CD14-positive monocyte (primary cell): ENCODE measurements around the gene ATP6AP1. TPM values are rescaled to one million over a fixed set of nuclear protein-coding genes. Genes with fewer than 3 reads are reported as not detected.

Source experiments
- DNase-seq, 3 donors: peaks; one replicate each; pipeline ENCODE4 v3.0.0-alpha.2; 2011 to 2022
- H2AFZ ChIP-seq: 2 replicates; pipeline ENCODE4 v1.6.0; 2012; ENCODE audit warnings: mild to moderate bottlenecking, low read depth, low read length, inconsistent platforms; ENCODE audit not compliant: insufficient read depth, poor library complexity, severe bottlenecking
- H3K27ac ChIP-seq, 2 donors: 1 replicate in 1 of 2; 2 replicates in 1 of 2; pipeline ENCODE4 v1.5.1; 2012 to 2013; ENCODE audit warnings: low read length in 2 of 2, control low read depth in 1 of 2, inconsistent platforms in 1 of 2, low read depth in 1 of 2, mild to moderate bottlenecking in 1 of 2
- H3K27me3 ChIP-seq, 2 donors: one replicate each; pipeline versions ENCODE4 v1.6.0 to v1.6.1; 2011 to 2013; ENCODE audit warnings: low read length in 2 of 2; ENCODE audit not compliant: control insufficient read depth in 2 of 2, insufficient read depth in 2 of 2
- H3K36me3 ChIP-seq, 2 donors: replicated peaks in 1 of 2; 1 replicate in 1 of 2; 2 replicates in 1 of 2; pipeline versions ENCODE4 v1.5.1 to v1.6.1; 2012 to 2013; ENCODE audit warnings: low read length in 2 of 2, control low read depth in 1 of 2, inconsistent platforms in 1 of 2, mild to moderate bottlenecking in 1 of 2; ENCODE audit not compliant: insufficient read depth in 2 of 2, control insufficient read depth in 1 of 2
- H3K4me1 ChIP-seq, 2 donors: 1 replicate in 1 of 2; 2 replicates in 1 of 2; pipeline versions ENCODE4 v1.5.1 to v1.6.1; 2012 to 2013; ENCODE audit warnings: low read length in 2 of 2, control low read depth in 1 of 2, inconsistent platforms in 1 of 2, mild to moderate bottlenecking in 1 of 2, moderate library complexity in 1 of 2; ENCODE audit not compliant: insufficient read depth in 2 of 2, control insufficient read depth in 1 of 2
- H3K4me2 ChIP-seq: replicated peaks from 2 replicates; pipeline ENCODE3; 2012; ENCODE audit warnings: low read length, moderate library complexity, mild to moderate bottlenecking; ENCODE audit not compliant: poor library complexity, severe bottlenecking; ENCODE audit errors: extremely low read depth
- H3K4me3 ChIP-seq, 3 experiments: fragments of 200-600 bp in 1 of 3; sonication (generic) in 1 of 3; replicated peaks in 1 of 3; 1 replicate in 2 of 3; 2 replicates in 1 of 3; pipeline ENCODE4 v1.5.1; 2011 to 2013; ENCODE audit warnings: low read length in 3 of 3, mild to moderate bottlenecking in 3 of 3, control low read depth in 2 of 3, low read depth in 2 of 3, inconsistent platforms in 1 of 3, moderate library complexity in 1 of 3
- H3K79me2 ChIP-seq: 2 replicates; pipeline ENCODE4 v1.6.0; 2012; ENCODE audit warnings: mild to moderate bottlenecking, control low read depth, inconsistent platforms, low read length, moderate library complexity; ENCODE audit not compliant: insufficient read depth
- H3K9ac ChIP-seq: 2 replicates; pipeline ENCODE4 v1.6.0; 2017; ENCODE audit warnings: low read length, mild to moderate bottlenecking; ENCODE audit not compliant: insufficient read depth, poor library complexity, severe bottlenecking
- H3K9me3 ChIP-seq, 2 donors: replicated peaks in 1 of 2; 1 replicate in 1 of 2; 2 replicates in 1 of 2; pipeline versions ENCODE4 v1.5.1 to v1.6.1; 2012 to 2013; ENCODE audit warnings: low read length in 2 of 2, control low read depth in 1 of 2; ENCODE audit not compliant: control insufficient read depth in 1 of 2, insufficient read depth in 1 of 2
- H4K20me1 ChIP-seq: 2 replicates; pipeline ENCODE4 v1.6.0; 2012; ENCODE audit warnings: mild to moderate bottlenecking, low read length, control low read depth, moderate library complexity; ENCODE audit not compliant: insufficient read depth
- H3K27ac Mint-ChIP-seq, 7 donors: one replicate each; pipeline ENCODE4 v1.8.0; 2020; ENCODE audit warnings: mild to moderate bottlenecking in 7 of 7, mixed read lengths in 7 of 7, moderate library complexity in 6 of 7, inconsistent platforms in 2 of 7
- H3K27me3 Mint-ChIP-seq, 3 donors: one replicate each; pipeline ENCODE4 v1.8.0; 2021 to 2022; ENCODE audit warnings: low read depth in 3 of 3, mild to moderate bottlenecking in 3 of 3, mixed read lengths in 3 of 3, moderate library complexity in 3 of 3, inconsistent platforms in 1 of 3
- H3K36me3 Mint-ChIP-seq, 2 donors: one replicate each; pipeline ENCODE4 v1.8.0; 2020; ENCODE audit warnings: mixed read lengths in 2 of 2, inconsistent platforms in 1 of 2, mild to moderate bottlenecking in 1 of 2
- H3K4me1 Mint-ChIP-seq: one replicate; pipeline ENCODE4 v1.8.0; 2020; ENCODE audit warnings: mild to moderate bottlenecking, mixed read lengths
- H3K4me3 Mint-ChIP-seq, 2 donors: one replicate each; pipeline ENCODE4 v1.8.0; 2020; ENCODE audit warnings: mild to moderate bottlenecking in 2 of 2, mixed read lengths in 2 of 2, moderate library complexity in 1 of 2
- H3K9me3 Mint-ChIP-seq, 7 donors: one replicate each; pipeline ENCODE4 v1.8.0; 2020 to 2022; ENCODE audit warnings: mixed read lengths in 7 of 7, mild to moderate bottlenecking in 6 of 7, moderate library complexity in 6 of 7, inconsistent platforms in 2 of 7
- CTCF ChIP-seq: fragments of 200-600 bp; IDR thresholded peaks from one replicate; pipeline ENCODE4 v1.8.0; 2022; ENCODE audit warnings: antibody characterized with exemption, mild to moderate bottlenecking
- whole genome bisulfite sequencing: methylation state at CpG from one replicate; pipeline ENCODE4 v1.1.5; 2013; ENCODE audit warnings: missing lambda C conversion rate; ENCODE audit not compliant: insufficient coverage; 5-methylcytosine and 5-hydroxymethylcytosine counted together
- intact Hi-C, 2 donors: fragments of 100-400 bp; cut with micrococcal nuclease; formaldehyde crosslinking; loops; one replicate each; pipeline versions ENCODE4 v1.15.0 to v1.15.1; 2023
- polyA plus RNA-seq, 3 donors: library from polyadenylated mRNA; depleted of rRNA in 1 of 3; unstranded in 2 of 3; stranded (reverse) in 1 of 3; fragments of 300-500 nt in 2 of 3; fragments of >200 nt in 1 of 3; fragmentation: Illumina TruSeq in 2 of 3; gene quantifications; 1 replicate in 2 of 3; 2 replicates in 1 of 3; pipeline ENCODE4 v1.2.3, GENCODE V29; 2012 to 2021

ATP6AP1 gene
- polyA plus RNA-seq, 3 donors, result 116 to 178 (median 145) TPM

- H4K20me1 ChIP-seq, result no peaks in the 10 kb centered on the region
- H3K79me2 ChIP-seq, result no peaks in the 10 kb centered on the region
- H3K9me3 Mint-ChIP-seq, result peaks cover 0 to 10% (median 4%) of the 10 kb centered on the region in 7 donors
- H3K4me1 ChIP-seq, result peaks cover 1 to 2% of the 10 kb centered on the region in 2 donors
- intact Hi-C loops, result no loop called here
- WGBS, result 85% methylated on average over 11 of the region's 36 CpGs
- no peaks in the 10 kb centered on the region for H3K36me3 Mint-ChIP-seq
- H3K27me3 ChIP-seq, result peaks cover 0 to 1% of the 10 kb centered on the region in 2 donors
- no peaks in the 10 kb centered on the region for H3K36me3 ChIP-seq
- no peak for TF ChIP-seq CTCF
- no peak overlapping the region for H3K4me2 ChIP-seq
- no peak overlapping the region for H3K27ac ChIP-seq
- H2AFZ ChIP-seq, result no peak overlapping the region
- no peak overlapping the region for H3K9ac ChIP-seq
- no peak overlapping the region for H3K27ac Mint-ChIP-seq
- no peak overlapping the region for H3K4me3 Mint-ChIP-seq
- no peaks in the 10 kb centered on the region for H3K9me3 ChIP-seq
- H3K27me3 Mint-ChIP-seq, result peaks cover 2 to 19% (median 13%) of the 10 kb centered on the region in 3 donors
- no peak for DNase-seq
- H3K4me1 Mint-ChIP-seq, result peaks cover 6% of the 10 kb centered on the region
- H3K4me3 ChIP-seq, result no peak overlapping the region
Measured at GRCh38 chrX:154463611-154464220, 35.2 kb downstream of the ATP6AP1 start.

GRCh38 chrX:154464806-154465365 is 36.4 kb downstream of the ATP6AP1 start:
- Histone ChIP-seq H2AFZ (no peak overlapping the region), H3K79me2 (no peaks in the 10 kb centered on the region), H3K4me1 (no peaks in the 10 kb centered on the region), H3K9me3 (peaks cover 0 to 4% of the 10 kb centered on the region in 2 donors), H3K27me3 (no peaks in the 10 kb centered on the region), H4K20me1 (no peaks in the 10 kb centered on the region), H3K36me3 (no peaks in the 10 kb centered on the region), H3K4me3 (no peak overlapping the region), H3K4me2 (no peak overlapping the region), H3K27ac (no peak overlapping the region), H3K9ac (no peak overlapping the region)
- peaks cover 0 to 13% (median 8%) of the 10 kb centered on the region in 3 donors for H3K27me3 Mint-ChIP-seq
- H3K27ac Mint-ChIP-seq, result no peak overlapping the region
- H3K4me3 Mint-ChIP-seq, result no peak overlapping the region
- H3K36me3 Mint-ChIP-seq, result no peaks in the 10 kb centered on the region
- intact Hi-C loops, result no loop called here
- no peak for DNase-seq
- peaks cover 0 to 12% (median 6%) of the 10 kb centered on the region in 7 donors for H3K9me3 Mint-ChIP-seq
- WGBS, result 97% methylated on average over 16 of the region's 28 CpGs
- no peaks in the 10 kb centered on the region for H3K4me1 Mint-ChIP-seq
- TF ChIP-seq CTCF, result no peak
